ENCODE measurements around the gene AGPS. TPM values are rescaled to one million over a fixed set of nuclear protein-coding genes. Genes with fewer than 3 reads are reported as not detected.

Gene AGPS
- 10 to 100 TPM; 22.0 to 37.5 (median 34.1) TPM for total RNA-seq
- 10 to 100 TPM; 13.1 to 17.3 (median 13.8) TPM for polyA plus RNA-seq

DNA sequence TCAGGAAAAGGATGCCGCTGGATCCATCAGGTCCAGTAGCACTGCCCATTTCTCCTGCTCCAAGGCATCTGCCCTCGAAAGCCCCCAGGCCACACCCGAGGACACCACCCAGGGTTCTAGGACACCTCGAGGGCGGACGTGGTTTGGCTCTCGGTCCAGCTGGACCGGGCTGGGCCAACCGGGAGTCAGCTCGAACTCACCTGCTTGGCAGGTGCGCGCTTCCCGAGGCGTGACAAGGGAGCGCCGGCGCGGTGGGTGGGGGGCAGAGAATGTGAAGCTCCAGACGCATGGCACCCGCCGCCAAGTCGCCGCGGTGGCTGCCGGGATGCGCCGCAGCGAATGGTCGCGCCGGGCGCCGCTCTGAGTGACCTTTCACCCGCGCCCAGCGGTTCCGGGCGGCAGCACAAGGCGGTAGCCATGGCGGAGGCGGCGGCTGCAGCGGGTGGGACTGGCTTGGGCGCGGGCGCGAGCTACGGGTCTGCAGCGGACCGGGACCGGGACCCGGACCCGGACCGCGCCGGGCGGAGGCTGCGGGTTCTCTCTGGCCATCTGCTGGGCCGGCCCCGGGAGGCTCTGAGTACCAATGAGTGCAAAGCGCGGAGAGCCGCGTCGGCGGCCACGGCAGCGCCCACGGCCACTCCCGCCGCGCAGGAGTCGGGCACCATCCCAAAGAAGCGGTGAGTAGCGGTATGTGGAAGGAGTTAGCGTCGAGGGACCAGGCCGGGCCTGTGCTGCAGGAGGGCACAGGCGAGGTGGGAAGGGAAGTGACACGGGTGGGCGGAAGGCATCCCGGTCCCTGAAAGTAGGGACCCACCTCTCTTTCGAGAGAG, at the start of gene AGPS:
Gene AGPS (plus strand): TSS at position 401 of the 830 bp plus-strand sequence. CDS start 17 bp downstream, at position 418.
- WGBS, 2 donors: 1% methylated on average over 83 of the region's 83 CpGs
- H3K36me3 ChIP-seq: no peaks in the 10 kb centered on the region
- peak in 2 of 4 experiments; percentile 39 to 41 for TF ChIP-seq CTCF (IDR thresholded peaks at IDR 0.05)
- no peak for TF ChIP-seq POLR2A (IDR thresholded peaks at IDR 0.05)
- peak in 3 of 4 donors; percentile 44 to 71 (median 60) for TF ChIP-seq POLR2AphosphoS5 (IDR thresholded peaks at IDR 0.05)
- TF ChIP-seq EP300 (IDR thresholded peaks at IDR 0.05): no peak
- peak; percentile 87 for DNase-seq
- H3K27me3 ChIP-seq: no peaks in the 10 kb centered on the region
- peaks cover 0 to 49% (median 40%) of the 10 kb centered on the region in 4 donors for H3K4me1 ChIP-seq
- peak within 1 kb of the TSS; percentile 65 to 86 (median 82) for H3K4me3 ChIP-seq
- no peaks in the 10 kb centered on the region for H3K9me3 ChIP-seq
- peak within 1 kb of the TSS; percentile 73 to 80 (median 78) for H3K27ac ChIP-seq
- intact Hi-C loops (cut with DNase I): no loop called here

DNA sequence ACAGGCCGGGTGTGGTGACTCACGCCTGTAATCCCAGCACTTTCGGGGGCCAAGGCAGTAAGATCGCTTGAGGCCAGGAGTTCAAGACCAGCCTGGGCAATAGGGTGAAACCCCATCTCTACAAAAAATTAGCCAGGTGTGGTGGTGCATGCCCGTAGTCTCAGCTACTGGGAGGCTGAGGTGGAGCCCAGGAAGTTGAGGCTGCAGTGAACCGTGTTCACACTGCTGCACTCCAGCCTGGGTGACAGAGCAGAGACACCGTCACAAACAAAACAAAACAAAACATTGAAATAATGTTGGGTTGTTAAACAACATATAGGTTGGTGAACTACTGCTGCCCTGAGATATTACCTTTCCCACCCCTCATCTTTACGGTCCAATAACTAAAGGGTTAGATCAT, 48.8 kb upstream of the AGPS start:
- Histone ChIP-seq H3K27me3 (no peaks in the 10 kb centered on the region), H3K36me3 (no peaks in the 10 kb centered on the region), H3K4me3 (no peak overlapping the region), H3K4me1 (peaks cover 0 to 5% (median 0%) of the 10 kb centered on the region in 4 donors), H3K9me3 (no peaks in the 10 kb centered on the region), H3K27ac (no peak overlapping the region)
- intact Hi-C loops (cut with DNase I): no loop called here
- DNase-seq: no peak
- TF ChIP-seq EP300 (IDR thresholded peaks at IDR 0.05): no peak
- TF ChIP-seq CTCF (IDR thresholded peaks at IDR 0.05): no peak
- TF ChIP-seq POLR2A (IDR thresholded peaks at IDR 0.05): no peak
- no peak for TF ChIP-seq POLR2AphosphoS5 (IDR thresholded peaks at IDR 0.05)
- WGBS, 2 donors: 83 to 87% methylated on average over 8 of the region's 8 CpGs

- no peak for DNase-seq
- TF ChIP-seq CTCF (IDR thresholded peaks at IDR 0.05): no peak
- no peak for TF ChIP-seq POLR2A (IDR thresholded peaks at IDR 0.05)
- TF ChIP-seq POLR2AphosphoS5 (IDR thresholded peaks at IDR 0.05): no peak
- no peak for TF ChIP-seq EP300 (IDR thresholded peaks at IDR 0.05)
- Histone ChIP-seq H3K27ac (no peak overlapping the region), H3K27me3 (no peaks in the 10 kb centered on the region), H3K9me3 (no peaks in the 10 kb centered on the region), H3K4me1 (peaks cover 0 to 6% (median 0%) of the 10 kb centered on the region in 4 donors), H3K4me3 (no peak overlapping the region), H3K36me3 (no peaks in the 10 kb centered on the region)
- WGBS, 2 donors: 97% methylated on average over 1 of the region's 1 CpG
- intact Hi-C loops (cut with DNase I): no loop called here
Measured at GRCh38 chr2:177344316-177344715, 48.3 kb upstream of the AGPS start.

- Histone ChIP-seq H3K4me1 (peaks cover 0 to 6% (median 0%) of the 10 kb centered on the region in 4 donors), H3K27ac (no peak overlapping the region), H3K27me3 (no peaks in the 10 kb centered on the region), H3K4me3 (no peak overlapping the region), H3K36me3 (no peaks in the 10 kb centered on the region), H3K9me3 (no peaks in the 10 kb centered on the region)
- DNase-seq: no peak
- intact Hi-C loops (cut with DNase I): no loop called here
- WGBS, 2 donors: 92 to 96% methylated on average over 5 of the region's 5 CpGs
- no peak for TF ChIP-seq POLR2A (IDR thresholded peaks at IDR 0.05)
- no peak for TF ChIP-seq EP300 (IDR thresholded peaks at IDR 0.05)
- no peak for TF ChIP-seq POLR2AphosphoS5 (IDR thresholded peaks at IDR 0.05)
- TF ChIP-seq CTCF (IDR thresholded peaks at IDR 0.05): no peak
Measured at GRCh38 chr2:177346192-177346591, 46.4 kb upstream of the AGPS start.
